Stimulated activated CD8-positive, alpha-beta memory T cell treated with anti-CD3 and anti-CD28 coated beads, Interleukin-15, amount 100 ng/mL, for 1 hour (primary cell): ENCODE results near the gene FPGS.
"Not testable (repeated sequence)": the region's sequence is repeated elsewhere in the genome, so short reads cannot be mapped to it uniquely, and the experiment has no call there.

ENCODE experiments used
- DNase-seq: peaks from one replicate; pipeline ENCODE4 v3.0.0-alpha.2; 2020; ENCODE audit warnings: low read depth

The FPGS gene

DNA sequence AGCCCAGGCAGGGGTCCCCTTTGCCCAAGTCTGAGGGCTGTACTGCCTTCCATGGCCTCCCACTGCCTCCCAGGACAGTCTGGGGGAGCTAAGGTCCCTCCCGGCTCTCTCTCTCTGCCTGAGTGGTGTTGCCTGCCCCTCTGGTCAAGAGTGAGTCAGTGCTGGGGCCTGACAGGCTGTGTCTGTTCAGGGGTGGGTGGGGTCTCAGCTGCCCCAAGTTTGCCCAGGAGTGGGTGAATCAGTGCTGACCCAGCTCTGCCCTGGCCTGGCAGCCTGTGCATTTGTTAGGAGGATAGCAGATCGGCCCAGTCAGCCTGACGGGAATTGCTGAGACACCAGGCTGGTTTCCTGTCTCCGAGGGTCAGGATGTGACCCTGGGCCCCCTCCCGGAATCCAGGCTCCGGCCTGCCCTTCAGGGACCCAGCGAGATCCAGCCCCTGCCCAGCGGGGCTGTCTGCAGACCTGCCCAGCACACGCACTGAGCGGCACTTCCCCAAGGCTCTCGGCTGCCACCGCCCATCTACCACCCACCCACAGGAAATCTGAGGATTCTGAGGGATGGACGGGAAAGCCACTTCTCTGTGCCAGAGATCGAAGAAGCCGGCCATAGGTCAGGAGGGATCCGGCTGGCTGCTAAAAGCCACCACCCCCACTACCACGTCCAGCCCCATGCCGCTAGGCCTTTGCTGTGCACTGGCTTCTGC lies 35.8 kb downstream of the FPGS start:
- DNase-seq = no peak

DNA sequence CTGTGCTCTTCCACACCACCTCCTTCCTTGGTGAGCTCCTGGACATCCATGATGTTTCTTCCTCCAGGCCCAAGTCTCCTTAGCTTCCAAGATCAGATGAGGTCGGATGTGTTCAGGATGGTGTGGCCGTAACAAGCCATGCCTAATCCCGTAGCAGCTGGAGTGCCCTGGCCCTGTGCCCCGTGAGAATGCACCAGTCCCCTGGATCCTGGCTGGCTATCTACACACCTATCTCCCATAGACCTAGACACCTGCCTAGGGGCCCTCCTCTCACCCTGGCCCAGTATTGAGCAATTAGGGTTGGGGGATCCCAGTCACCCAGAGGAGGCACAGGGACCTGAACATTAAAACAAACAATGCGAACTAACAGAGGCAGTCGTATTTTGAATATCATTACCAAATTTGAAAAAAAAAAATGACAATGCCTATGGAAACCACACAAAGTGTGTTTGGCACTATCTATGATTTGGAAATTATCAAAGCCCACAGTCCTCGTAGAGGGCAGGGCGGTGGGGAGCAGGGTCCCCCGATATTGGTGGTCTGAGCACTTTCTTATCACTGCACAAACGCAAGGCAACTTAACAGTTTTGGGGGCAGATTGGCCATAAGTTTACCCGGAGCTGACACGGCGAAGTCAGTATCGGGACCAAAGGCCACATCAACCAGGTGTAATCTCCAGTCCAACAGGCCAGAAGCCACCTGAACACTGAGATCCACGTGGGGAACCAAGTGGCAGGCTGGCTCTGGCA lies 38.6 kb downstream of the FPGS start:
- no peak for DNase-seq

DNA sequence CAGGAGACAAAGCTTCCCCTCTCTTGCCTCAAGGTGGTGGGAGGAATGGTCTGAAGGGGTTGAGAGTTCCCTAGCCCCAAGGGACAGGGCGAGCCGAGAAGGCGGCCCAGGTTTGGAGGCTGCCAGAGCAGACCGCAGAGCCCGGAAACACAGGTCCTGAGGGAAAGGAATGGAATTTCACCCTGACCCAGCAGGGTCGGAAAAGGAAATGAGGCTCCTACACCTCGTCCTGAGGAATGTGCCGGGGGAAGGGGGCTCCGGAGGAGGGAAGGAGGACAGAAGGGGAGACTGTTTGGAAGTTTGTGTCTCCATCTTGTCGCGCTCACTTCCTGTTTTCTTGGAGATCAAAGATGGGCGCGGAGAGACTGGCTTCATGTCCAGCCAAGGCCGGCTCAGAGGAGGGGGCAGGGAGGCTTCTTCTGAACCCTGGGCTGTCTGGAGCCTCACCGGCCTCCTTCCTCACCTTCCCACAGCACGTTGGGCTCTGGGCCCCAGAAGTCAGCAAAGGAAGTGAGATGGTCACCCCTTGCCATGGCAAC lies 42.2 kb downstream of the FPGS start:
- DNase-seq = no peak

DNA sequence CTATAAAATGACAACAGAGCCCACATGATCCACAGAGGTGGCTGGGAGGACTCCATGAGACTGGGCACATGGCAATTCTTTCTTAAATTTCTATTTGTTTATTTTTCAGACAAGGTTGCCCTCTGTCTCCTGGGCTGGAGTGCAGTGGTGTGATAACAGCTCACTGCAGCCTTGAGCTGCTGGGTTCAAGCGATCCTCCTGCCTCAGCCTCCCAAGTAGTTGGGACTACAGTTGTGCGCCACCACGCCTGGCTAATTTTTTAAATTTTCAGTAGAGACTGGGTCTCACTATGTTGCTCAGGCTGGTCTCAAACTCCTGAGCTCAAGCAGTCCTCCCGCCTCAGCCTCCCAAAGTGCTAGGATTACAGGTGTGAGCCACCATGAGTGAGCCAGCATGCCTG lies 42.9 kb downstream of the FPGS start:
- not testable (repeated sequence) for DNase-seq

DNA sequence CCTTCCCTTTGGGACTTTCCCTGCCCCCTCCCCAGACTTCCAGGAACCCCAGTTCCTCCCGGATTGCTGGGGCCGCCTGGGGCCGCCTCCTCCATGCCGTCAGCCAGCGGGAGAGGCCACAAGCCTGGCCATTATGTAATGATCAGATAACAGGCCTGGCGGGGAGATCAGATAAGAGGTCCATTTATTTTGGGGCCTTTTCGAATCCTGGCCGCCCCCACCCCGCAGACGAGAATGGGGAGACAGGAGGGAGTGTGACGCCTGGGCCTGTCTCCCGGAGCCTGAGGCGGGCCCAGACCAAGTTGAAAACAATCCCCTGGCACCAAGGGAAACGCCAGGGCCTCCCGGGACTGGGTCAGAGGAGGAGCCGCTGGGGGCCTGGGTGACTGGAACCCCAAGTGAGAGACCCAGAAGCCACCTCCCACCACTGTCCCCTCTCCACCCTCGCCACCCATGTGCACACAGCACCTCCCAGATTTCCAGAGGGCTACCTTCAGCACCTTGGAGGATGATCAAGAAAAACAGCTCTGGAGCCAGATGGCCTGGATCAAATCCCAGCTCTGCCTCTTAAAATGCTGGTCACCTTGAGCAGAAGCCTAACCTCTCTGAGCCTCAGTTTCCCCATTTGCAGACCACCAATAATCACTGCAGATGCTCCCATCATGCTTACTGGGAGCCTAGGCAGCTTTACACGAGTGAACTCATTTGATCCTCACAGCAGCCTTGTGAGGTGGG lies 43.9 kb downstream of the FPGS start:
- no peak for DNase-seq

DNA sequence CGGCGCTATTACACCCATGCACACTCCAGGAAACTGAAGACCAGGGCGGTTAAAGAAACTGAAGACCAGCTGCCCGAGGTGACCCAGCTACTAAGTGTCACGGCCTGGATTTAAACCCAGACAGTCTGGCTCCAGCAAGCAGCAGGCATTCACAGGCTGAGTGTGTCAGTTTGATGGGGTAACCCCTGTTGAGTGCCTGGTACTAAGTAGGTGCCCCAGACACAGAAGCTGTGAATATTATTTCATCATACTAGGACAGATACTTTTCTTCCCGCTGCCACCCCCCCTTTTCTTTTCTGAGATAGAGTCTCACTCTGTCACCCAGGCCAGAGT lies 44.5 kb downstream of the FPGS start:
- DNase-seq = no peak

DNA sequence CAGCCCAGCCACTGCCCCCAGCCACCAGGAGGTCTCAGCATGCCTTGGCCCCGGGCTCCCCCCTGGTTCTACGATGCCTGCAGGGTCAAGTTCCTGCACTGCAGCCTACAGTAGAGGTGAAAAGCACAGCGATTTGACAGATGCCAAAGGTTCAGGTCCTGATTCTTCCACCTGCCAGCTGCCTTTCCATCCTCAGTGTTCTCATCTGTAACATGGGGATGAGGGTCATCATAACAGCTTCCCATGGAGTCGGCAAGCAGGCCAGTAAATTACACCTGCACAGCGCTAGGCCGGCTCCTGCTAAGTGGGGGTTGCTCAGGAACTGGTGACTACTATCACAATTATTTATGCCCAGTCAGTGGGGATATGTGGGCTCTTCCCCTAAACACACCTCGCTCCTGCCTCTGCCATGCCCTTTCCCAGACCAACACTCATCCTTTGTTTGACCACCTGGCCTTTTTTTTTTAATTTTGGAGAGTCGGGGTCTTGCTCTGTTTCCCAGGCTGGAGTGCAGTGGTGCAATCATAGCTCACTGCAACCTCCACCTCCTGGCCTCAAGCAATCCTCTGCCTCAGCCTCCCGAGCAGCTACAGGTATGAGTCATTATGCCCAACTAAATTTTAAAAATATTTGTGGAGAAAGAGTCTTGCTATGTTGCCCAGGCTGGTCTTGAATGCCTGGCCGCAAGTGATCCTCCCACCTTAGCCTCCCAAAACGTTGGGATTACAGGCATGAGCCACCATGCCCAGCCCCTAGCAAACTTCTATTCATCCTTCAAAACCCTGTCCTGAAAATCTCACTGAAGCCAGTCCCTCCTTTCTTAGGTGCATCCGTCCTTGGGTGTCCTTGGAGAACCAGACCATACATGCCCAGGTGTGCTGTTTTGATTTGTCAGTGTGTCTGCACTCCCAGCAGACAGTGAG lies 45.4 kb downstream of the FPGS start:
- DNase-seq = no peak

DNA sequence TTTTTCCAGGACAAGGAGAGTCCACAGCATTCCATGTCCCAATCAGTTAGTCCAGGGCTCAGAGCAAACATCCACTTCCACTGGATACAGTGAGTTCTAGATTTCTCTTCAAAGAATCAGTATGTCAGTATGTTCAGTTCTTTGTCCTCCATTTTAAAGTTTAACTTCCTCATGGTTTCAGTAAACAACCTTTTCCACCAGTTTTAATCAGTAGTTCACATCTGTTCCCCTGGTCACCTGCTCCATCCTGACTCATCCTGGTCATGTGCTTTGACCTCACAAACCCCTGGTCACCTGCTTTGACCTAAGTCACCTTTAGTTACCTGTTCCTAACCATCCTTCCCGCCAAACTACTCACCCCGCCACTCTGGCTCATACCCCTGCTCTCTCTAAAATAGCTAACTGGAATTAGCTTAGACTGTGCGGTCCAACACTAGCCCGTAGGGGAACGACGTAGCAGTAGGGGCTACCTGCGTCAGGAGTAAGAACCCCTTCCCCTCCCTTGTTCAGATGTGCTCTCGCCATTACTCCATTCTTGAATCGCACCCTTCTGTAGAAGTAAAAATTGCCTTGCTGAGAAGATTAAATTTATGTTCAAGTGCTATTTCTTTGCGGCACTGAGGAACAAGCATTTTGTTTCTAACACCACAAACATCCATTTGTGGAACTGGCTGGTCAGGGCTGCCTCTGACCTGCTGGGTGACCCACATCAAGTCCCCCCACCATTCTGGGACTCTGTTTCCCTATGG lies 46.2 kb downstream of the FPGS start:
- no peak for DNase-seq

DNA sequence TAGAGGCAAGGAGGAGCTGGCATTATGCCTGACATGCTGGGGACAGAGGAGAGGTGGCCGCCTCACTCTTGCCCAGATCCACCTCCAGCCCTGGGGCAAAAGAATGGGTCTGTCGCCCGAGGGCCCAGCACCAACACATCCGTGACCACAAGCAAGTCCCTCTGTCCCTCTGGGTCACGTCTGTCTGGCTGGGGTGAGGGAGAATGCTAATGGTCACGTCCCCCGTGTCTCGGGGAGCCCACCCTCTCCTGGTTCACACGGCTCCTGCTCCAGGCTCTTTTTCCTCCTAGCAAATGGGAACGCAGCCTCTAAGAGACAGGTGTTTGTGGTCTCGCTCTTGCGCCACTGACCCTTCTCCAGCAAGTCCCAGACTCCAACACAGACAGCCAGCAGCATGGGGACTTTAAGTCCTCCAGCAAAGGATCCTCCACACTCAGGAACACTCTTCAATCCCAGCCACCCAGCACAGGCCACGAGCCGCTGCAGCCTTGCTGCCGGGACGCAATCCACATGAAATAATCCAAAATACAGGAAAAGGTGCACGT lies 47.7 kb downstream of the FPGS start:
- DNase-seq = no peak

DNA sequence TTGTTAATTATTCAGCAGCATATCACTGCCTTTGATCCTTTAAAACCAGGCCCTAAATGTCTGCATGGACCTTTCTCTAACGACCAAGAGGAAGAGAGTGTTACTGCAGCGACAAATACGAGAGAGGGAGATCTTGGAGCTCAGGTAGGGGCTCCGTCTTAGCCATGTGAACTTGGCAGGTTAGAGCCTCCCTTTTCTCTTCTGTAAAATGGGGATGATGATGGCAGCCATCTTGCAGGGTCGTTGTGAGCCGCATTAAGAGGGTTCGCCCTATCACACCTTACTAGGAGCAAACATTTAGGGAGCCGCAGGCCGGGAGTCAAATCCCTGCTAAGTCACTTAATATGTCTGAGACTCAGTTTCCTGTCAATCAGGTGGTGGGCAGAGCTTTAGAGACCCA lies 50.1 kb downstream of the FPGS start:
- no peak for DNase-seq

DNA sequence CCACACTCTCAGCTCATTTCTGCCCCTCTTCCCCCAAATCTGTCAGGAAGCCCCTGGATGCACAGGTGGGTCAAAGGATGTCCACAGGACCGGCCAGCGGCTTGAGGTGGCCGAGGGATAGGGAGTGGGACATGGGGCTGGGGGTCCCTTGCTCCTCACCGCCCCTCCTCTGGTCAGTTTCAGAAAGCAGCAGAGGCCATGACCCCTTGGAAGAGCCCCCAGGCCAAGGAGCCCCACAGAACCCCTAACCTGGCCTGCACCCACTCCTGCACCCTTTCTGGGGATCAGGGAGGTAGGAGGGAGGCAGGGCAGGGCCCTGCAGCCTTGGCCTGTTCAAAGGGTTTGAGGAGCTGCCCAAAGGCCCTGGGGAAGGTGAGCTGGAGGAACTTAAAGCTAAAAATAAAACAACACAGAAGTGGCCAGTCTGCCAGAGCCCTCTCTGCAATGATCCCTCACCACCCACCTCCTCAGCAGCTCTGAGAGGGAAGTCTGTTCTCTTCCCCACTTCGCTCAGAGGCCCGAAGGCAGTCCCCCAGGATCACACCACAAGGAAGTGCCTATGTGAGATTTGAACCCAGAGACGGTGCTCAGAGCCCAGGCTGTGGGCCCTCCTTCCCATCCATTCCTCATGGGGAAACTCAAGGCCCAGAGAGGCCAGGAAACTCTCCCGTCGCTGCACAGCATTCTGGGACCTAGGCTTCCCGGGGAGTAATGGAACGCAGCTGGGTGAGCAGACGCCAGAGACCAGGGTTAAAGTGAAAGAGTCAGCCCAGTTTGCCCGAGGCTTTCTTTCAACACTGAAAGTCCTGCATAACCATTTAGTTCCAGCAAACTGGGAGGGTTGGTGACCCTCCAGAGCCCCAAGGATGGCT lies 50.9 kb downstream of the FPGS start:
- no peak for DNase-seq

DNA sequence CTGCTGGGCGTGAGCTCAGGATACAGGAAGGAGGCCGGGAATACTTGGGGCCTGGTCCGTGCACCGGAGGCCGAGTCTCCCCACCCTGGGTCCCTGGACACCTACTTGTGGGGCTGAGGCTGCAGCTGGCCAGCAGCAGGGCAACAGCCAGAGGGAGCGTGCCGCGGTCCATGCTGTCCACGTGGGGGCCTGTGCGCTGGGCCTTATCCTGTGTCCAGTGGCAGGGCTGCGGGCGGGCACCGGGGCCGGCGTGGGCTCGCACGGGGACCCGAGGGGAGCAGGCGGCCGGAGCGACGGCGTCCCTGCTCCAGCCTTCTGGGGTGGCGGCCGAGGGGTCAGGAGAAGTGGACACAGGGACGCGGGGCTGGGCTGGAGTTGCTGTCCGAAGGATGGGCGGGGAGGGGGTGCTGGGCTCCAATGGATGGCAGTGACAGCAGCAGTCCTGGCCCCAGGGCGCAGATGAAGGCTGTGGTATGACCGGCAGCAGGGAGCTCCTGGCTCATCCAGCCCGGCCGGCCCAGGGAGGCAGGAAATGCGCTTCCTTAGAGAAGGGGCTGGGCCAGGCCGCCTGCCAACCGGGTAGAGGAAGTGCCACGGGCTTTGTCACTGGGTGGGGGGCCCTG lies 51.6 kb downstream of the FPGS start, which contains the start of gene ENG:
Gene ENG (minus strand): TSS at position 475 of the 623 bp plus-strand sequence. CDS start 303 bp downstream, at position 172.
- no peak for DNase-seq

DNA sequence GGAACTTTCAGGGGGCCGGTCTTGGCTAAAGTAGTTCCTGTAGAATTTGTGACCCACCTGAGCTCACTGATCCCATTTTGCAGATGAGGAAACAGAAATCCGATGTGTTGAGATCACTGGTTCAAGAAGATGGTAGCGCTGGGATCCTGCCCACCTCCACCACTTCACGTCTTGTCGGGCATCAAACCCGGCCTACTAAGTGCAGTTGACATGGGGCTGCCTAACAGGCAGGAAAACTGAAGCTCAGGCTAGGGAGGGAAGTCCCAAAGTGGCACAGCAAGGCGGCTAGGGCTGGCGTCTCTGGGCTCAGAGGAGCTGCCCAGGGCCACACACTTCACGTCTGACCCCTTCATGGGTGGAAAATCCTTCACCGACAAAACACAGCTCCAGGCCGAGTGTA lies 52.3 kb downstream of the FPGS start:
- no peak for DNase-seq

DNA sequence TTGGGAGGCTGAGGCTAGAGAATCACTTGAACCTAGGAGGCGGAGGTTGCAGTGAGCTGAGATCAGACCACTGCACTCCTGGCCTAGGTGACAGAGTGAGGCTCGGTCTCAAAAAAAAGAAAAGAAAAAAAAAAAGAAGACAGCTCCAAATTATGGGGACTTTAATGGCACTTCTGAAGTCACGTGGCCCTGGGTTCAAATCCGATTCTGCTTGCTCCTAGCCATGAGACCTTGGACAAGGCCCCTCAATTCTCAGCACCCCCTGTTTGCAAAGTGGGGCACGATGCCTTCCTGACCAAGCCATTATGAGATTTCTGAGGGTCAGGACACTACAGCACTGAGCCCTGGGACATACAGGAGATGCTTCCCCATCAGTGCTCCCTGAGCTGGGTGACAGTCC lies 52.8 kb downstream of the FPGS start:
- DNase-seq = no peak

DNA sequence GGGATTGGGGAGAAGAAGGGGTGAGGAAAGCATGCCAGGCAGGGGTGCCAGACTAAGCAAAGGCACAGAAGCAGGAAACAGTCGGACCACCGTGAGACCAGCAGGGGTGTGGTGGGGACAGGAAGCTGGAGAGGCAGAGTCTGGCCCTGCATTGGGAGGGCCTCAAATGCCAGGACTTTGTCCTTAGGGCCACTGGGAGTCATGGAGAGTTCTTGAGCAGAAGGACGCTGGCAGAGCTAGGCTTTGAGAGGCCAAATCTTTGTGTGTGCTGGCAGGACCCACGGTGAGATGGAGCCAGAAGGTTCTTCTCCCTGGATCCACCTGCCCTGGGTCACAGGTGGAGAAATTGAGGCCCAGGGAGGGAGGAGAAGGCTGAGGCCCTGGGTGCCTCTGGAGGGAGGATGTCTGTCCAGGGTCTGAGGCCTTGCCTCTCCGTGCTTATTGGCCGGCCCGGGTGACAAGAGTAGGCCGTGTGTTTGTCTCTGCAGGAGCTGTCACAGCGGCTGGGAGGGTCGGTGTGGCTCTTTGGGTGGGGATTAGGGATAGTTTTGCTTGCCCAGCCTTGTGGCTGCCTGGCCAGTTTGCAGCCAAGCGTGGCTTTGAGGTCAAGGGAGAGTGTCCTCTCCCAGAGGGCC lies 53.5 kb downstream of the FPGS start:
- no peak for DNase-seq

DNA sequence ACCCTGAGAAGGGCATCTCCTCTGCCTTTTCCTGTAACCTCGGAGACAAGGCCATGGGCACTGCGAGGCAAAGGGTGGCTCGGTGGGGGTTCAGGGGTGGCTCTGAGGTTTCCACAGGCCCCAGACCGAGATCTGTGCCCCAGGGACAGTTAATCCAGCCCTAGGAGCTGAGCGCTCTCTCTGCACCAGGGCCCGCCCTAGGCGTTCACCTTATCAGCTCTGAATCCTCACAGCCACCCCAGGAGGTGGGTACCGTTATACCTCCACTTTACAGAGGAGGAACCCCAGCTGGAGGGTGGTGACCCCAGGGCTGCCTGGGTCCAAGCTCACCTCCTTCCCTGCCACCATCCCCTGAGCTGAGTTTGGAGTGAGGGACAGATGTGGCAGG lies 54.0 kb downstream of the FPGS start:
- DNase-seq = no peak

DNA sequence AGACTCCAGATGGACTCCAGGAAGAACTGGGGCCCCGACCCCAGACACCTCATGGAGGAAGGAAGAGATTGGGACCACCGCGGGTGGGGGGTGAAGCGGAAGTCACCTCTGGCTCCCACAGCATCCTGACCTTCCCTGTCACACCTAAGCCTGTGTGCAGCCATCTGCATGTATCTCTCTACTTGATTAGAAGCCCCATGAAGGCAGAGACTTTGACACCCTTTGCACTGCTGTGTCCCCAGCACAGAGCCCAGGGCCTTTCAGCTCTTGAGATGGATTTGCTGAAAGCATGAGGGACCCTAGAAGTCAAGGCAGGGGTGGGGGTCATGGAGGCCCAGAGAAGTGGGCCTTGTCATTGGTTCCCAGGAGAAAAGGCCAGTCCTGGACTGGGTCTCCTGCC lies 54.6 kb downstream of the FPGS start:
- no peak for DNase-seq

DNA sequence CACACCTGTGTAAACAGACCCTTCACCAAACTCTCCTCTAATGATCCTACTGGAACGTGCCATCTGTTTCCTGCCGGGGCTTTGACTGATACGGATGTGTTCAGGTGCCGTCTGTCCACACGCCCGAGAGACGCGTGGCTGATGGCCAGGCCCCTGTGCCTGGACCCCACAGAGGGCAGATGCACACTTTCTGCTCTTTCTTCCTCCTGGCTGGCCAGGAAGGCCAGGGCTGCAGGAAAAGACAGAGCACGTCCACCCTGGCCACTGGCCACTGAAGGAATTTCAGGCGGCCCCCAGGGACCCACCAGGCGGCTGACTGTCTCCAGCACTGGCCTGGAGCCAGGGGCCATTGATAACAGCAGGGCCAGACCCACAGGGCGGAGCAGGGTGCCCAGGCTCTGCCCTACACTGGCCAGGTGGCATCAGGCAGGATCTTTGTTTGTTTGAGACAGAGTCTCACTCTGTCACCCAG lies 55.4 kb downstream of the FPGS start:
- DNase-seq = no peak

DNA sequence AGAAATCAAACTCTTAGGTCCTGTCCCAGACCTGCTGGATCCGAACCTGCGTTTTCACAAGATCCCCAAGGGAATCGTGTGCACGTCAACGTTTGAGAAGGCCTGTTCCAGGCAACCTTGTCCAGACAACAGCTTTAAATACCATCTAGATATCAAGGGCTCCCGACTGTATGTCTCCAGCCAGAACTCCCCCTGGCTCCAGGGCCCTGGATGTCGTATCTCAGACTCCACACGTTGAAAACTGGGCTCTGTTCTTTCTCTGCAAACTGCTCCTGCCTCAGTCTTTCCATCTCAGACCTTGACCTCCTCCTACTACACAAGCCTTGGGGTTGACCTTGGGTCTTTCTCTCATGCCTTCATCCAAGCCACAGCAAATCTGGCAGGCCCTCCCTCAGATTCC lies 57.6 kb downstream of the FPGS start:
- DNase-seq = no peak
